ENCODE results near the gene KLF12. TPM values are rescaled to one million over a fixed set of nuclear protein-coding genes. Genes with fewer than 3 reads are reported as not detected.

KLF12 gene
- total and polyA plus RNA-seq, 2 experiments from 2014 or later, result 6.4 to 7.7 TPM

GRCh38 chr13:74173822-74174221 lies 39.6 kb upstream of the KLF12 start (continued):
- TF ChIP-seq ZNF462 (CRISPR knock-in tag; IDR thresholded peaks at IDR 0.05) (no peak), ZNF114 (CRISPR knock-in tag; IDR thresholded peaks at IDR 0.05) (no peak), NANOG (IDR thresholded peaks at IDR 0.05; ENCODE audit: borderline replicate concordance) (no peak), ZNF331 (CRISPR knock-in tag; IDR thresholded peaks at IDR 0.05; ENCODE audit: low read depth) (no peak), POLR2AphosphoS5 (IDR thresholded peaks at IDR 0.05; ENCODE audit: low read depth) (no peak), STAT1 (IDR thresholded peaks at IDR 0.05; ENCODE audit: unreplicated experiment) (no peak)

GRCh38 chr13:74171641-74172040 lies 37.4 kb upstream of the KLF12 start:
- H3K27me3 Mint-ChIP-seq (ENCODE audit: insufficient read depth, low read depth, poor library complexity), result no peaks in the 10 kb centered on the region
- DNase-seq (ENCODE audit: low spot score) (no peak), ATAC-seq (no peak)
- TF ChIP-seq POLR2AphosphoS5 (IDR thresholded peaks at IDR 0.05; ENCODE audit: low read depth), result no peak
- Histone ChIP-seq H3K9me2 (ENCODE audit: insufficient read depth) (no peaks in the 10 kb centered on the region; the same call in 1 of the 2 replicates), H2AFZ (no peak overlapping the region), H3K4me2 (no peak overlapping the region), H3K79me2 (replicated peaks; ENCODE audit: insufficient read depth) (no peaks in the 10 kb centered on the region), H3K27ac (ENCODE audit: low read depth) (no peak overlapping the region), H3F3A (replicated peaks; ENCODE audit: low read depth) (no peaks in the 10 kb centered on the region), H3K4me1 (ENCODE audit: insufficient read depth) (0 out of 2 replicates have a peak, but pooled peaks cover 5% of the 10 kb centered on the region), H3K27me3 (ENCODE audit: insufficient read depth) (no peaks in the 10 kb centered on the region), H3K36me3 (ENCODE audit: insufficient read depth) (no peaks in the 10 kb centered on the region), H4K20me1 (replicated peaks; ENCODE audit: insufficient read depth) (no peaks in the 10 kb centered on the region), H3K4me3 (no peak overlapping the region)
- peaks cover 16% of the 10 kb centered on the region for H3K4me1 Mint-ChIP-seq
- H3K4me3 Mint-ChIP-seq, result no peak overlapping the region
- no peaks in the 10 kb centered on the region for H3K36me3 Mint-ChIP-seq (ENCODE audit: low read depth)
- H3K9me3 Mint-ChIP-seq, result no peaks in the 10 kb centered on the region
- no peak overlapping the region for H3K27ac Mint-ChIP-seq

Measured in GM23338 (cell line).